ENCODE results near the gene F10.

F10 gene

DNA sequence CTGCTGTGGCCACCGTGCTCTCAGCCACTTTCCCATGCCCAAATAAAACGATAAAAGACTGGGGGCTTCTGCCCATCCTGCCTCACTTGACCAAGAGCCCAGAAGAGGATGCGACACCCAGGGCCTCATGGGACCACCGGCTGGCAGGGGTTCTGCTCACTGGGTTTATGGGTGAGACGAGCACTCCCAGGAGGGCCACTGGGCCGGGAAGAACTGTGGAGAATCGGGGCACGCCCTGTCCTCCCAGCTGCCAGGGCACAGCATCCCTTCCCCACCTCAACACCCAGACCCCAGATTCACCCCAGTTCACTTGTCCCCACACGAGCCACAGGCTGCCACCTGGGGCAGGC, 4.7 kb upstream of the F10 start:
- no peak for DNase-seq

DNA sequence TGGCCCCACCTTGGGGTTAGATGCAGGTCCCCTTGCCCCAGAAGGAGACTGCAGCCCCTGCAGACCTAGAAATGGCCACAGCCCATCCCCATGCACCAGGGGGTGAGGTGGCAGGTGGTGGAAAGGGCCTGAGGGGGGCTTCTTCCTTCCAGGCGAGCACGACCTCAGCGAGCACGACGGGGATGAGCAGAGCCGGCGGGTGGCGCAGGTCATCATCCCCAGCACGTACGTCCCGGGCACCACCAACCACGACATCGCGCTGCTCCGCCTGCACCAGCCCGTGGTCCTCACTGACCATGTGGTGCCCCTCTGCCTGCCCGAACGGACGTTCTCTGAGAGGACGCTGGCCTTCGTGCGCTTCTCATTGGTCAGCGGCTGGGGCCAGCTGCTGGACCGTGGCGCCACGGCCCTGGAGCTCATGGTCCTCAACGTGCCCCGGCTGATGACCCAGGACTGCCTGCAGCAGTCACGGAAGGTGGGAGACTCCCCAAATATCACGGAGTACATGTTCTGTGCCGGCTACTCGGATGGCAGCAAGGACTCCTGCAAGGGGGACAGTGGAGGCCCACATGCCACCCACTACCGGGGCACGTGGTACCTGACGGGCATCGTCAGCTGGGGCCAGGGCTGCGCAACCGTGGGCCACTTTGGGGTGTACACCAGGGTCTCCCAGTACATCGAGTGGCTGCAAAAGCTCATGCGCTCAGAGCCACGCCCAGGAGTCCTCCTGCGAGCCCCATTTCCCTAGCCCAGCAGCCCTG, 4.2 kb upstream of the F10 start:
- DNase-seq: no peak

DNA sequence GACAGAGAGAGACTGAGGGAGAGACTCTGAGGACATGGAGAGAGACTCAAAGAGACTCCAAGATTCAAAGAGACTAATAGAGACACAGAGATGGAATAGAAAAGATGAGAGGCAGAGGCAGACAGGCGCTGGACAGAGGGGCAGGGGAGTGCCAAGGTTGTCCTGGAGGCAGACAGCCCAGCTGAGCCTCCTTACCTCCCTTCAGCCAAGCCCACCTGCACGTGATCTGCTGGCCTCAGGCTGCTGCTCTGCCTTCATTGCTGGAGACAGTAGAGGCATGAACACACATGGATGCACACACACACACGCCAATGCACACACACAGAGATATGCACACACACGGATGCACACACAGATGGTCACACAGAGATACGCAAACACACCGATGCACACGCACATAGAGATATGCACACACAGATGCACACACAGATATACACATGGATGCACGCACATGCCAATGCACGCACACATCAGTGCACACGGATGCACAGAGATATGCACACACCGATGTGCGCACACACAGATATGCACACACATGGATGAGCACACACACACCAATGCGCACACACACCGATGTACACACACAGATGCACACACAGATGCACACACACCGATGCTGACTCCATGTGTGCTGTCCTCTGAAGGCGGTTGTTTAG, 3.3 kb upstream of the F10 start:
- DNase-seq: no peak

DNA sequence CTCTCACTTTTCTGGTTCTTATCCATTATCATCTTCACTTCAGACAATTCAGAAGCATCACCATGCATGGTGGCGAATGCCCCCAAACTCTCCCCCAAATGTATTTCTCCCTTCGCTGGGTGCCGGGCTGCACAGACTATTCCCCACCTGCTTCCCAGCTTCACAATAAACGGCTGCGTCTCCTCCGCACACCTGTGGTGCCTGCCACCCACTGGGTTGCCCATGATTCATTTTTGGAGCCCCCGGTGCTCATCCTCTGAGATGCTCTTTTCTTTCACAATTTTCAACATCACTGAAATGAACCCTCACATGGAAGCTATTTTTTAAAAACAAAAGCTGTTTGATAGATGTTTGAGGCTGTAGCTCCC, 2.8 kb upstream of the F10 start:
- no peak for DNase-seq

GRCh38 chr13:113120300-113121182, 2.1 kb upstream of the F10 start:
- DNase-seq: no peak

GRCh38 chr13:113121183-113121927, 1.2 kb upstream of the F10 start:
- no peak for DNase-seq

DNA sequence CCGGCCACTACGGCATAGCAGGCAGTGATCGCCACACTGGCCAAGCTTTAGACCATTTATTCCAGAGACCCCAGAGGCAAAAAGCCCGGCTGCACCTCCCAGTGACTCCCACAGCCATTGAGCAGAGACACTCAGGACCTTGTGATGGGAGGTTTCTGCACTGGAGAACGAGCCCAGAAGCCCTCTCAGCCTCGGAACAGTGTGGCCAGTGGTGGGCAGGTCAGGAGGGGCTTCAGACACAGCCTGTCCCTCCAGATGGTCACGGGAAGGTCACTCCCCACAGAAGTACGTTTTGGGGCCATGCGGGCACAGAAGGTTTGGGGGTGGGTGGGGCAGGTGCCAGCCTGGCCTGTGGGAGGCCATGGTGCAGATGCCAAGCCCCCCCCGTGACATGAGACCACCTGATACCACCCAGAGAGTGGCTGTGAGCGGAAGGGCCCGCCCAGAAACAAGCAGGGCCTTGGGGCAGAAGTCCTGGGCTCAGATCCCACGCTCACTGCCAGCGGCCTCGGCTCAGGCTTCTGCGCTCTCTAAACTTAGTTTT, 599 bp upstream of the F10 start:
- DNase-seq: no peak

GRCh38 chr13:113123226-113124201, 915 bp downstream of the F10 start:
- peak; percentile 48 for DNase-seq

DNA sequence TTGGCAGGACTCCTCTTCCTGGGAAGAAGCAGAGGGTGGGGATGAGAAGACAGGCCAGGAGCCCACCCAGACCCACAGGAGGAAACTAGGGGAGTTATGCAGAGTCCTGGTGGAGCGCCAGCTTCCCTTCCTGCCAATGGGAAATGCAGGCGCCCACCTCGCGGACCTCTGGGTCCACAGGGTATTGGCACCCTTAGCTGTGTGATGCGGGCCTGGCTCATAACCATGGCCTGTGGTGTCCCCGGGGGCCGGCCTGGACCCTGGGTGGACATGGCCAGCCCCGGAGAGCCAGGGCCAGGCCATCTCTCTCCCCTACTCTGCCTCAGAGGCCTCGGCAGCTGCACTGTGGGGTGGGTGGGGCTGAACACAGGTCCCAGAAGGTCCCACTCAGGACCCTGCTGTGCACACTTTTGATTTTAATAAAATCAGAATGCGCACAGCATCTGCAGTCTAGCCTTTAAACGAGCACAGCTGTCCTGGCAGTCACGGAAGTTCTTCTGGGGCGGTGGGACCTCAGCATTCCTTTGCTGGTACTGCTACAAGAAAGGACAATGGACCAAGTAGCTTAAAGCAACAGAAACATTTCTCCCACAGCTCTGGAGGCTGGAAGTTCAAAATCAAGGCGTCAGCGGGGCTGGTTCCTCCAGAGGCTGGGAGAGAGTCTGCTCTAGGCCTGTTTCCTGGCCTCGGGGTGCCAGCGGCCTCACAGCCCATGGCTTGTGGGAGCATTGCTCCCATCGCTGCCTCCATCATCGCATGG, 1.8 kb downstream of the F10 start:
- no peak for DNase-seq

DNA sequence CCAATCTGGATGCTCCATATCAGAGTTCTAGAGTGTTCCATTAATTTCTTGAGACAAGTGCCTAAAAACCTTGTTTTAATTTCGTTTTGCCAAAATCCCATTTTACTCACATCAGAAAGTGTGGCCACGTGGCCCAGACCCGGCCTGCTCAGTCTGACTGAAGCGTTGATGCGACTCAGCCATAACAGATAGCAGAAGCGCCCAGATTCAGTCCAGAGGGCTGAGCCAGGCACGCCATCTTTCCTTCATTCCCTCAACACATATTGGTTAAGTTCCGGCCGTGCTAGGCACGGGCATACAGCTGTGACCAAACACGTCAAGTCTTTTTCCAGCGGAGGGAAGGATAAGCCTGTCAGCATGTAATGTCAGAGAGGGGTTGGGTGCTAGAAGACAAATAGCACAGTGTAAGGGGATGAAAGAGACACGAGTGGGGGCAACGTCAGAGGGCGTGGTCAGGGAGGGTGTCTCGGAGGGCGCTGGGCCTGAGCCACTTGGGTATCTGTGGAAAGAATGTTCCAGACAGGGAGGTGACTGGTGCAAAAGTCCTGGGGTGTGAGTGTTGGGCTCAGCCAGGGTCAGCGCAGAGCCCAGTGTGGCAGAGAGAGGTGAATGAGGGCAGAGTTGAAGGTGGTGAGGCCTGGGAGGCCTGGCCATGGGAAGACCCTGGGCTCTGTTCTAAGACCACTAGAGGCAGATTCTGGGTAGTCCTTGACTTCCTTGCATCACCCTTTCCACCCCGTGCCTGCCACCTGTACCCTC, 3.1 kb downstream of the F10 start:
- DNase-seq: no peak

GRCh38 chr13:113126265-113127150, 3.9 kb downstream of the F10 start:
- DNase-seq: no peak

DNA sequence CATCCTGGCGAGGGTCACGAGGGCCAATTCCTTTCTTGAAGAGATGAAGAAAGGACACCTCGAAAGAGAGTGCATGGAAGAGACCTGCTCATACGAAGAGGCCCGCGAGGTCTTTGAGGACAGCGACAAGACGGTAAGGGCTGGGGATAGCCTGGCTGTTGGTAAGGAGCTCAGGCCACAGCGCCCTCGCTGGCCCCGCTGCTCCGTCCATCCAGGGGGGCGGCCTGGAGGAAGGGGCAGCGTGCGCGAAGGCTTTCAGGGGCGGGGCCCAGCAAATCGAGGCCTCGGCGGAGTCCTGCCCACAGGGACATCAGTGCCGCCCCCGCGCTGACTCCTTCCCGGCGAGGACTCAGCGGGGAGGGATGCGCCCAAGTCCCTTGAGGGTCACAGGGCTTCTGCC, 6.9 kb downstream of the F10 start:
- no peak for DNase-seq

GRCh38 chr13:113129921-113130750, 7.5 kb downstream of the F10 start:
- DNase-seq: peak; percentile 51

- no peak for DNase-seq
Measured at GRCh38 chr13:113135281-113135760, 12.7 kb downstream of the F10 start.

GRCh38 chr13:113137691-113138298, 15.2 kb downstream of the F10 start:
- DNase-seq: no peak

GRCh38 chr13:113138792-113139551, 16.4 kb downstream of the F10 start:
- DNase-seq: no peak

GRCh38 chr13:113139577-113139976, 17.0 kb downstream of the F10 start:
- DNase-seq: no peak

Measured in hematopoietic multipotent progenitor cell treated with erythropoietin and hydrocortisone succinate and interleukin-3 and kit ligand, for 4 days (in vitro differentiated cells).